Naive B cell (primary cell): Measurements from ENCODE around the gene FAM210B. TPM values are rescaled to one million over a fixed set of nuclear protein-coding genes. Genes with fewer than 3 reads are reported as not detected.

ENCODE experiments used
- ATAC-seq, 2 donors: fragments of 150-1000 bp; cut with Tn5 transposase; 2 replicates each; pipeline ENCODE4 v1.10.0; 2021; ENCODE audit warnings: low read depth in 2 of 2, mild to moderate bottlenecking in 2 of 2, moderate library complexity in 2 of 2
- DNase-seq: peaks from one replicate; pipeline ENCODE4 v3.0.0; 2022
- H3K27ac Mint-ChIP-seq, 6 donors: one replicate each; pipeline ENCODE4 v1.8.0; 2020 to 2022; ENCODE audit warnings: mild to moderate bottlenecking in 6 of 6, mixed read lengths in 6 of 6, moderate library complexity in 5 of 6, inconsistent platforms in 2 of 6
- H3K27me3 Mint-ChIP-seq, 3 donors: one replicate each; pipeline ENCODE4 v1.8.0; 2021 to 2022; ENCODE audit warnings: mixed read lengths in 3 of 3, mild to moderate bottlenecking in 1 of 3
- H3K36me3 Mint-ChIP-seq, 2 donors: one replicate each; pipeline ENCODE4 v1.8.0; 2020 to 2022; ENCODE audit warnings: mixed read lengths in 2 of 2, inconsistent platforms in 1 of 2, mild to moderate bottlenecking in 1 of 2
- H3K4me1 Mint-ChIP-seq, 3 donors: one replicate each; pipeline ENCODE4 v1.8.0; 2020 to 2022; ENCODE audit warnings: mixed read lengths in 3 of 3, inconsistent platforms in 1 of 3, mild to moderate bottlenecking in 1 of 3, moderate library complexity in 1 of 3
- H3K4me3 Mint-ChIP-seq, 8 donors: one replicate each; pipeline ENCODE4 v1.8.0; 2020 to 2022; ENCODE audit warnings: mild to moderate bottlenecking in 8 of 8, mixed read lengths in 8 of 8, moderate library complexity in 8 of 8, inconsistent platforms in 2 of 8
- H3K9me3 Mint-ChIP-seq, 7 donors: one replicate each; pipeline ENCODE4 v1.8.0; 2020 to 2022; ENCODE audit warnings: mixed read lengths in 7 of 7, mild to moderate bottlenecking in 5 of 7, inconsistent platforms in 2 of 7, moderate library complexity in 1 of 7
- polyA plus RNA-seq, 6 donors: library from polyadenylated mRNA; unstranded; fragments of 300-500 nt; fragmentation: Illumina TruSeq; gene quantifications; one replicate each; pipeline ENCODE4 v1.2.3, GENCODE V29; 2021; ENCODE audit warnings: low read depth in 6 of 6

The FAM210B gene
- polyA plus RNA-seq, 6 donors from 2014 or later: 10.5 to 25.6 (median 13.6) TPM

GRCh38 chr20:56368351-56369134 lies 9.8 kb downstream of the FAM210B start:
- Mint-ChIP-seq H3K4me1 (no peaks in the 10 kb centered on the region), H3K9me3 (no peaks in the 10 kb centered on the region), H3K36me3 (peaks cover 0 to 7% of the 10 kb centered on the region in 2 donors), H3K27ac (peak overlapping the region in 1 of 6 donors; percentile 1), H3K4me3 (peak overlapping the region in 1 of 8 donors; percentile 16), H3K27me3 (no peaks in the 10 kb centered on the region)
- ATAC-seq (no peak), DNase-seq (no peak)

- Mint-ChIP-seq H3K4me1 (no peaks in the 10 kb centered on the region), H3K27me3 (no peaks in the 10 kb centered on the region), H3K27ac (peak overlapping the region in 1 of 6 donors; percentile 64), H3K36me3 (peaks cover 0 to 7% of the 10 kb centered on the region in 2 donors), H3K4me3 (no peak overlapping the region), H3K9me3 (no peaks in the 10 kb centered on the region)
- DNase-seq (no peak), ATAC-seq (no peak)
These were observed 10.4 kb downstream of the FAM210B start for GRCh38 chr20:56369179-56369578.

- Mint-ChIP-seq H3K36me3 (peaks cover 0 to 14% of the 10 kb centered on the region in 2 donors), H3K9me3 (no peaks in the 10 kb centered on the region), H3K27me3 (no peaks in the 10 kb centered on the region), H3K27ac (no peak overlapping the region), H3K4me3 (no peak overlapping the region), H3K4me1 (no peaks in the 10 kb centered on the region)
- DNase-seq (no peak), ATAC-seq (no peak)
These were observed 13.2 kb downstream of the FAM210B start for GRCh38 chr20:56371977-56372376.

- peaks cover 0 to 14% of the 10 kb centered on the region in 2 donors for H3K36me3 Mint-ChIP-seq
- no peak overlapping the region for H3K4me3 Mint-ChIP-seq
- H3K27me3 Mint-ChIP-seq: no peaks in the 10 kb centered on the region
- no peaks in the 10 kb centered on the region for H3K4me1 Mint-ChIP-seq
- no peak for DNase-seq
- no peak for ATAC-seq
- no peaks in the 10 kb centered on the region for H3K9me3 Mint-ChIP-seq
- peak overlapping the region in 2 of 6 donors; percentile 20 to 63 for H3K27ac Mint-ChIP-seq
These were observed 14.1 kb downstream of the FAM210B start for GRCh38 chr20:56372850-56373249.

GRCh38 chr20:56373942-56374341 lies 15.2 kb downstream of the FAM210B start:
- DNase-seq (no peak), ATAC-seq (no peak)
- H3K4me3 Mint-ChIP-seq: no peak overlapping the region
- H3K27ac Mint-ChIP-seq: no peak overlapping the region
- peaks cover 0 to 14% of the 10 kb centered on the region in 2 donors for H3K36me3 Mint-ChIP-seq
- no peaks in the 10 kb centered on the region for H3K9me3 Mint-ChIP-seq
- no peaks in the 10 kb centered on the region for H3K27me3 Mint-ChIP-seq
- H3K4me1 Mint-ChIP-seq: no peaks in the 10 kb centered on the region

- Mint-ChIP-seq H3K4me3 (no peak overlapping the region), H3K27ac (no peak overlapping the region)
These were observed 17.6 kb downstream of the FAM210B start for GRCh38 chr20:56376331-56376730.

GRCh38 chr20:56378386-56378785 lies 19.6 kb downstream of the FAM210B start:
- no peaks in the 10 kb centered on the region for H3K27me3 Mint-ChIP-seq
- no peak overlapping the region for H3K27ac Mint-ChIP-seq
- H3K4me1 Mint-ChIP-seq: no peaks in the 10 kb centered on the region
- peaks cover 0 to 7% of the 10 kb centered on the region in 2 donors for H3K36me3 Mint-ChIP-seq
- H3K4me3 Mint-ChIP-seq: no peak overlapping the region
- no peak for DNase-seq
- ATAC-seq: no peak
- no peaks in the 10 kb centered on the region for H3K9me3 Mint-ChIP-seq

More at GRCh38 chr20:56376331-56376730, 17.6 kb downstream of the FAM210B start:
- Mint-ChIP-seq H3K9me3 (no peaks in the 10 kb centered on the region), H3K27me3 (no peaks in the 10 kb centered on the region), H3K4me1 (no peaks in the 10 kb centered on the region), H3K36me3 (peaks cover 0 to 7% of the 10 kb centered on the region in 2 donors)
- DNase-seq (no peak), ATAC-seq (no peak)

- Mint-ChIP-seq H3K36me3 (peaks cover 0 to 7% of the 10 kb centered on the region in 2 donors), H3K27ac (no peak overlapping the region), H3K9me3 (no peaks in the 10 kb centered on the region), H3K4me3 (no peak overlapping the region), H3K4me1 (no peaks in the 10 kb centered on the region), H3K27me3 (no peaks in the 10 kb centered on the region)
- DNase-seq (no peak), ATAC-seq (no peak)
These were observed 21.6 kb downstream of the FAM210B start for GRCh38 chr20:56380375-56380774.

GRCh38 chr20:56381501-56381900 lies 22.7 kb downstream of the FAM210B start:
- no peak overlapping the region for H3K4me3 Mint-ChIP-seq
- H3K27ac Mint-ChIP-seq: no peak overlapping the region
- ATAC-seq (no peak), DNase-seq (no peak)
- no peaks in the 10 kb centered on the region for H3K4me1 Mint-ChIP-seq
- H3K27me3 Mint-ChIP-seq: no peaks in the 10 kb centered on the region
- peaks cover 0 to 8% of the 10 kb centered on the region in 2 donors for H3K36me3 Mint-ChIP-seq
- no peaks in the 10 kb centered on the region for H3K9me3 Mint-ChIP-seq

DNA sequence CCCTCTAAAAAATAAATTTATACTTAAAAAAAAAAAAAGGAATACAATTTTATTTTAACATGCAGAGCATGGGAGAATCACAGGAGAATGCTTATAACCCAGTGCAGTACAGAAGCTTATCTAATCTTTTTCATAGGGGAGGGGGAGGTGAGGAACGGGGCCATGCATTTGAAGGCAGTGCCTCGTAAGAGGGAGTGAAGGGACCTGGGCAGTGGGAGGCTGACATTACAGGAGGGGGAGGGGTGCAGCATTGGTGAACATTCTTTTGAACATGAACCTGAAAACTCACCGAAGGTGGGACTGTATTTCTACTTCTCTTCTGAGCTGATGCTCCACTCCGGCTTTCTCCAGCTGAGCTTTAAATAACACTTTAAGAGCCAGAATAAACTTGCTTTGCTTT lies 23.9 kb downstream of the FAM210B start:
- H3K27ac Mint-ChIP-seq: no peak overlapping the region

GRCh38 chr20:56383334-56383733 lies 24.6 kb downstream of the FAM210B start:
- Mint-ChIP-seq H3K4me1 (no peaks in the 10 kb centered on the region), H3K9me3 (no peaks in the 10 kb centered on the region), H3K27ac (peak overlapping the region in 1 of 6 donors; percentile 60), H3K4me3 (peak overlapping the region in 1 of 8 donors; percentile 72), H3K36me3 (peaks cover 0 to 7% of the 10 kb centered on the region in 2 donors), H3K27me3 (no peaks in the 10 kb centered on the region)
- ATAC-seq: no peak
- DNase-seq: no peak

More for the DNA sequence above, 23.9 kb downstream of the FAM210B start:
- DNase-seq: no peak
- no peaks in the 10 kb centered on the region for H3K4me1 Mint-ChIP-seq
- ATAC-seq: no peak
- no peaks in the 10 kb centered on the region for H3K9me3 Mint-ChIP-seq
- no peaks in the 10 kb centered on the region for H3K27me3 Mint-ChIP-seq
- peaks cover 0 to 7% of the 10 kb centered on the region in 2 donors for H3K36me3 Mint-ChIP-seq
- no peak overlapping the region for H3K4me3 Mint-ChIP-seq

DNA sequence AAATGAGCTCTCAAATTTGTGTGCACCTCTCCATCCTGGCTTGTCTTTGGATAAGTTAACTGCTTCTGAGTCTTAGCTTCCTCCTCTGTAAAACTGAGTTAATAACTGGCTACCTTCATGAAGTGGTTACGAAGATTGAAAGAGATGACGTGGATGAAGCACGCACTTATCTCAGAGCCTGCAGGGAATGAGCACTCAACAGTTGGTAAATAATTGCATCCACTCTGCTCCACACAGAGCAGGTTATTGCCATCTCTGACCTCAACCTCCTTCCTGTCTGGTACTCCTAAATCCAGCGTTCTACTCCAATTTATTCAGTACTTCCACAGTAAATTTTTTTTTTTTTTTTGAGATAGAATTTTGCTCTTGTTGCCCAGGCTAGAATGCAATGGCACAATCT lies 26.4 kb downstream of the FAM210B start:
- ATAC-seq: no peak
- H3K9me3 Mint-ChIP-seq: no peaks in the 10 kb centered on the region
- no peak overlapping the region for H3K27ac Mint-ChIP-seq
- no peak overlapping the region for H3K4me3 Mint-ChIP-seq
- no peaks in the 10 kb centered on the region for H3K27me3 Mint-ChIP-seq
- peaks cover 7 to 13% of the 10 kb centered on the region in 2 donors for H3K36me3 Mint-ChIP-seq
- H3K4me1 Mint-ChIP-seq: no peaks in the 10 kb centered on the region
- no peak for DNase-seq

DNA sequence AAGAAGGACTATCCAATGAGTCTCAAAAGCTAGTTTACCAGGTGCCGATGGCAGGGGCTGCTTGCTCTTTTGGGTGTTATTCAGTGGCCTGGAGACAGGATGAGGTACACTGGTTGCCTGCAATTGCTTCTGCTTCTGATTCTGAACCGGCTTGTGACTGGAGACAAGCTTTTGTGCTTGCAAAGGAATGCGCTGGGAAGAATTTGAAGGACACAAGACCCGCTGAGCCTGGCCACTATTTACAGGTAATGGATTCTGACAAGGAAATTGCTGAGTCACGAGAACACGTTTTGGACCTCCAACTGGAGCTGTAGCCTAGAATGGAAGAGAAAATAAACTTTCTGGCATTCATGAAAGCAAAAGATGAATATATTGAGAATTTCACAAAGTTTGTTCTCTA lies 27.4 kb downstream of the FAM210B start:
- Mint-ChIP-seq H3K27ac (no peak overlapping the region), H3K36me3 (peaks cover 7 to 14% of the 10 kb centered on the region in 2 donors)

DNA sequence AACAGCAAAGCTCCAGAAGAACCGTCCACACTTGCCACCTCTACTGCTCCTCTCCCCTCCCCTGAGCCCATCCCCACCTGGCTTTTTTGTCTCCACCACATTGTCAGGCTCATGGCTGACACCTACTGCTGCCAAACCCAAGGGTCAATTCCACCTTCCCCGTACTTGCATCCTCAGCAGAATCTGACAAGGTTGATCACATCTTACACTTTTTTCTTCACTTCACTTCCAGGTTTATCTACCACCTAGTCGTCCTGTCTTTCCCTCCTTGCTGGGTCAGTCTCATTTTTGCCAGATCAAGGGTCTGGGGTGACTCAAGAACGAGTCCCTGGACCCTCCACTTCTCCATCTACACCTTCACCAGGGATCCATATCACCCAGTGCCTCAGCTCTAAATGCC lies 30.1 kb downstream of the FAM210B start:
- DNase-seq (no peak), ATAC-seq (no peak)
- Mint-ChIP-seq H3K27me3 (no peaks in the 10 kb centered on the region), H3K4me1 (peaks cover 10 to 15% (median 12%) of the 10 kb centered on the region in 3 donors), H3K4me3 (peak overlapping the region in 1 of 8 donors; percentile 27), H3K36me3 (peaks cover 7 to 14% of the 10 kb centered on the region in 2 donors), H3K27ac (peak overlapping the region in 3 of 6 donors; percentile 20 to 77 (median 59)), H3K9me3 (no peaks in the 10 kb centered on the region)

More for the DNA sequence above, 27.4 kb downstream of the FAM210B start:
- DNase-seq: no peak
- peaks cover 0 to 4% (median 3%) of the 10 kb centered on the region in 3 donors for H3K4me1 Mint-ChIP-seq
- no peak overlapping the region for H3K4me3 Mint-ChIP-seq
- no peak for ATAC-seq
- no peaks in the 10 kb centered on the region for H3K27me3 Mint-ChIP-seq
- H3K9me3 Mint-ChIP-seq: no peaks in the 10 kb centered on the region
